AG04449 (cell line): ENCODE data around the gene CHRNB2.

ENCODE experiments used
- CTCF ChIA-PET: fragments of 350-600 bp; formaldehyde crosslinking; extraction: SDS; loops from one replicate; lab custom pipeline; 2021; ENCODE audit warnings: antibody characterized with exemption; lab: Yijun Ruan, JAX
- POLR2A ChIA-PET: fragments of 400-600, 350-600 bp; formaldehyde crosslinking; extraction: SDS; loops from one replicate; lab custom pipeline; 2020; ENCODE audit warnings: antibody characterized with exemption, inconsistent platforms; lab: Yijun Ruan, JAX
- DNase-seq: peaks from one replicate; pipeline ENCODE4 v3.0.0-alpha.2; 2010; ENCODE audit warnings: low read depth, low spot score
- H3K4me3 ChIP-seq: 2 replicates; pipeline ENCODE4 v1.5.1; 2011; ENCODE audit warnings: low read depth, mild to moderate bottlenecking, control low read depth, low read length
- CTCF ChIP-seq: IDR thresholded peaks from one replicate; pipeline ENCODE4 v1.5.1; 2011; ENCODE audit warnings: mild to moderate bottlenecking, moderate library complexity, low read length, control low read depth, inconsistent platforms; ENCODE audit not compliant: insufficient read depth; ENCODE audit errors: missing control alignments

CHRNB2 gene

DNA sequence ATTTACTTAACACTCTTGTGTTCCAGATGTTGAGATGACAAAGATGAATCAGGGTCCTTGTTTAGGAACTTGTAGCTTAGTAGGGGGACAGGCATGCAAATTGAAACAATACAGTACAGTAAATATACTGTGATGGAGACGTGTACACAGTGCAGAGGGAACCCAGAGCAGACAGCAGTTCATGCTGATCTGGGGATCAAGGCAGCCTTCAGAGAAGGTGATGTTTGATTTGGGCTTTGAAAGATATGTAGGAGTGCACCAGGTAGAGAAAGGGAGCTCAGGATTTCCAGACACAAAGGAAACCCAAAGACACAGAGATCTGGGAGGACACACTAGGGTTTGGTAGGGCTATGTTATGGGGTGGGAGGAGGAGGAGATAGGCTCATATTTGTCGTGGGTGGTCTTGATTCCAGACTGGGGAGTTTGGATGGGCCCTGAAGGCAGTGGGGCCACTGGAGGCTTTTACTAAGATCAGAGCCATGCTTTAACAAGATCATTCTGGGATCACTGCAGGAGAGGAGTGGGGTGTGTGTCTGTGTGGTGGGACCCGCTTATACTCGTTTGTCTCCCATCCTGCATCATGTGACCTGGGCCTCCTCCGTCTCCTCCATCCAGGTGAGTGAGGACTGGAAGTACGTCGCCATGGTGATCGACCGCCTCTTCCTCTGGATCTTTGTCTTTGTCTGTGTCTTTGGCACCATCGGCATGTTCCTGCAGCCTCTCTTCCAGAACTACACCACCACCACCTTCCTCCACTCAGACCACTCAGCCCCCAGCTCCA is 7.8 kb downstream of the CHRNB2 start:
- ChIA-PET POLR2A (no interaction called here), CTCF (interaction anchor here (1.3 to 4.0 kb wide), 2 partner anchors 13 to 16 kb away, joined by 4 to 20 read pairs; no protein-coding TSS in a partner anchor)

GRCh38 chr1:154575951-154576566 is 8.5 kb downstream of the CHRNB2 start:
- POLR2A ChIA-PET: no interaction called here
- no peak for TF ChIP-seq CTCF
- DNase-seq: no peak
- H3K4me3 ChIP-seq: no peak overlapping the region
- CTCF ChIA-PET: interaction anchor here (4.0 kb wide), 1 partner anchor 16 kb away, joined by 20 read pairs; no protein-coding TSS in a partner anchor

More for the DNA sequence above, 7.8 kb downstream of the CHRNB2 start:
- H3K4me3 ChIP-seq: no peak overlapping the region
- TF ChIP-seq CTCF: no peak
- DNase-seq: no peak

DNA sequence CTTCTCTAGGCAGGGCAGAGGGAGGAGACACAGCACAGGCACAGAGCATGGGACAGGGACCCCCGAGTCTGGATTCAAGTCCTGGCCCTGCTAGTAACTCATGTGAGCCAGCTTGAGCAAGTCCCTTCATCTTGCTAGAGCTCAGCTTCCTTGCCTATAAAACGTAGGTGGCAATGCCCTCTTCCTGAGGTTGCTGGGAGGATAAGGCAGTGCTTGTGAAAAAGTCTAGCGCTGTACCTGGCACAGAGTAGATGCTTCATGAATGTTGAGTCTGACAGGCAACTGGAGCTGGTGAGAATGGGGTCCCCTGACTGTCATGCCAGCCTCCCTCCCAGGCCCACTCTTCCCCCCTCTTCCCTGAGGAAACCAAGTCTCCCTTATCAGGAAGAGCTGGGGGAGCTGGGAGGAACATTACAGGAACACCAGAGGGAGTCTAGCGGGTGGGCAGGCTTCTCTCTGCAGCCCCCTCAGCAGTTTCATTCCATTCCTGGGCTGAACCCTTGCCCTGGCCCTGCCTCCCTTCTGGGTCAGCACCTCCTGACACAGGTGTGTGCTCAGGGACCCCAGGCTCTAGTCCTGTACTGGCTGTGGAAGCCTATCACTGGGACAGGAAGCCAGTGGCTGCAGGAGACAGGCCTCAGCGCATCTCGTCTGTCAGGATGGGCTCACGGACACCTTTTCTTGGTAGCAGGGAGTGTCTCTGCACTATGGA is 9.9 kb downstream of the CHRNB2 start:
- ChIA-PET POLR2A (no interaction called here), CTCF (interaction anchor here (0.7 to 1.3 kb wide), 4 partner anchors 18 to 171 kb away, joined by 3 to 6 read pairs (median 3); no protein-coding TSS in a partner anchor)
- TF ChIP-seq CTCF: no peak
- no peak overlapping the region for H3K4me3 ChIP-seq
- DNase-seq: no peak

GRCh38 chr1:154578058-154578418 is 10.5 kb downstream of the CHRNB2 start:
- TF ChIP-seq CTCF: no peak
- ChIA-PET POLR2A (no interaction called here), CTCF (interaction anchor here (1.2 to 1.3 kb wide), 2 partner anchors 19 to 23 kb away, joined by 3 to 6 read pairs; no protein-coding TSS in a partner anchor)
- no peak overlapping the region for H3K4me3 ChIP-seq
- DNase-seq: no peak

DNA sequence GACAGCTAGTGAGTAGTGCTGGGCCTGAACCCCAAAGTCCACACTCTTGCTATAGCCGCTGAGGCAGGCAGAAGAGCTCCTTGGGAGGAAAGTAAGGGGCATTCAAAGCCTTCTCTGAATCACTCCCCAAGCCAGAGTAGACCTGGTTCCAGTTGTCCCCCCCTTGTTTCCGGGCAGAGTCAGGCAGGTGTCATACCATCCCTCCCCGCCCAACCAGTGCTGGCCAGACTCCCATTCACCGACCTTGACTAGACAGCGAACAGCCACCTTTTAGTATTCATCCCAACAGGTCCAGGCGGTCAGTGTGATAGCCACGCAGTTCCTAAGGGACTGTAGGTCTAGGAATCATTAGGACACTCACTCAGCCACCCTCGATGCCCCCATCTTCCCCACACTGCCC is 11.8 kb downstream of the CHRNB2 start:
- ChIA-PET CTCF (no interaction called here), POLR2A (interaction anchor here (0.6 kb wide), 1 partner anchor 11 kb away, joined by 3 read pairs; no protein-coding TSS in a partner anchor)
- DNase-seq: no peak
- no peak overlapping the region for H3K4me3 ChIP-seq
- no peak for TF ChIP-seq CTCF
